ENCODE results near the gene MAFB.

MAFB gene

GRCh38 chr20:40676491-40677269, 12.4 kb downstream of the MAFB start:
- DNase-seq = no peak
- Histone ChIP-seq H3K4me3 (ENCODE audit: low read depth, low read length) (no peak overlapping the region), H3K36me3 (no peaks in the 10 kb centered on the region), H3K4me1 (no peaks in the 10 kb centered on the region), H3K9me3 (no peaks in the 10 kb centered on the region), H3K27me3 (peaks cover 4% of the 10 kb centered on the region; the same call in 1 of the 2 replicates)
- TF ChIP-seq CTCF (IDR thresholded peaks at IDR 0.05; ENCODE audit: low read depth, low read length) = no peak

DNA sequence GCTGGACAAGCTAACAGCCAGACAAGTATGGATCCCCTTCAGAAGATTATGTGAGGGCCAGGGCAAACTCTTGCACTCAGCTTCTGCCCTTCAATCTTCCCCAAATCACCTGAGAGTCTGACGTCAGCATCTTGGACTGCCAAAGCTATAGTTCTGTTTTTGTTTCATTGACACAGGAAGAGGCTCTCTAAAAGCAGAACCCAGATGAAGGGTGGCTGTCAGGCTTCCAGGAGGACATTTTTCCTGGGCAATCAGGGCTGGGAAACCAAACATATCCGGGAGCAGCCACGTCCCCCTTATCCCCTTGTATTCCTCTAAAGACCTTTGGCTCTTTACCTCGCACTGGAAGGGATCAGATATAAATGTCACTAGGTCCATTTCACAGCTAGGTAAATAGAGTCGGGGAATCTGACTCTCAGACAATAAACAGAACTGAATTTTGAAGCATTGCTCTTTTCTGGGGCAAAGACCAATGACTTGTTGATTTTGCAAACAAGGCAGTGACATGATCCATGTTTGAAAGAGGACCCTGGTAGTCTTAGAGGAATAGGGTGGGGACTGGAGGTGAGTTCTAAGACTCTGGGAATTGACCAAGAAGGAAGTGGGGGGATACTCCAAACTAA, 13.3 kb downstream of the MAFB start:
- Histone ChIP-seq H3K4me3 (ENCODE audit: low read depth, low read length) (no peak overlapping the region), H3K36me3 (no peaks in the 10 kb centered on the region), H3K4me1 (no peaks in the 10 kb centered on the region), H3K9me3 (no peaks in the 10 kb centered on the region), H3K27me3 (peaks cover 4% of the 10 kb centered on the region; the same call in 1 of the 2 replicates)
- DNase-seq = no peak
- TF ChIP-seq CTCF (IDR thresholded peaks at IDR 0.05; ENCODE audit: low read depth, low read length) = no peak

- Histone ChIP-seq H3K27me3 (peaks cover 4% of the 10 kb centered on the region; the same call in 1 of the 2 replicates), H3K36me3 (no peaks in the 10 kb centered on the region)
- DNase-seq = no peak
Observed at GRCh38 chr20:40673442-40673841, 15.6 kb downstream of the MAFB start.

GRCh38 chr20:40672095-40672494, 16.9 kb downstream of the MAFB start:
- TF ChIP-seq CTCF (IDR thresholded peaks at IDR 0.05; ENCODE audit: low read depth, low read length) = no peak
- Histone ChIP-seq H3K4me1 (no peaks in the 10 kb centered on the region), H3K36me3 (no peaks in the 10 kb centered on the region), H3K9me3 (no peaks in the 10 kb centered on the region), H3K27me3 (peaks cover 4% of the 10 kb centered on the region; the same call in 1 of the 2 replicates), H3K4me3 (ENCODE audit: low read depth, low read length) (no peak overlapping the region)
- DNase-seq = no peak

More at GRCh38 chr20:40673442-40673841, 15.6 kb downstream of the MAFB start:
- Histone ChIP-seq H3K9me3 (no peaks in the 10 kb centered on the region), H3K4me3 (ENCODE audit: low read depth, low read length) (no peak overlapping the region), H3K4me1 (no peaks in the 10 kb centered on the region)
- no peak for TF ChIP-seq CTCF (IDR thresholded peaks at IDR 0.05; ENCODE audit: low read depth, low read length)

- no peak overlapping the region for H3K4me3 ChIP-seq (ENCODE audit: low read depth, low read length)
- no peak for DNase-seq
- no peak for TF ChIP-seq CTCF (IDR thresholded peaks at IDR 0.05; ENCODE audit: low read depth, low read length)
- H3K4me1 ChIP-seq = no peaks in the 10 kb centered on the region
- no peaks in the 10 kb centered on the region for H3K27me3 ChIP-seq
- H3K9me3 ChIP-seq = no peaks in the 10 kb centered on the region
- H3K36me3 ChIP-seq = no peaks in the 10 kb centered on the region
Observed at GRCh38 chr20:40670253-40670652, 18.8 kb downstream of the MAFB start.

- no peaks in the 10 kb centered on the region for H3K27me3 ChIP-seq
- no peaks in the 10 kb centered on the region for H3K4me1 ChIP-seq
- no peak for DNase-seq
- no peaks in the 10 kb centered on the region for H3K36me3 ChIP-seq
- TF ChIP-seq CTCF (IDR thresholded peaks at IDR 0.05; ENCODE audit: low read depth, low read length) = no peak
- no peak overlapping the region for H3K4me3 ChIP-seq (ENCODE audit: low read depth, low read length)
- H3K9me3 ChIP-seq = no peaks in the 10 kb centered on the region
Observed at GRCh38 chr20:40669692-40670091, 19.3 kb downstream of the MAFB start.

All from BE2C (cell line).